Endothelial cell (in vitro differentiated cells): ENCODE data around the gene RALGAPB. TPM values are rescaled to one million over a fixed set of nuclear protein-coding genes. Genes with fewer than 3 reads are reported as not detected.

Source experiments
- DNase-seq: peaks from one replicate; pipeline ENCODE4 v3.0.0; 2021; ENCODE audit warnings: low spot score
- H3K27ac Mint-ChIP-seq: one replicate; pipeline ENCODE4 v1.8.0; 2021; ENCODE audit warnings: mixed read lengths, inconsistent platforms; ENCODE audit not compliant: unreplicated experiment
- H3K27me3 Mint-ChIP-seq: one replicate; pipeline ENCODE4 v1.8.0; 2021; ENCODE audit warnings: mild to moderate bottlenecking, moderate library complexity, mixed read lengths, inconsistent platforms; ENCODE audit not compliant: unreplicated experiment
- H3K36me3 Mint-ChIP-seq: one replicate; pipeline ENCODE4 v1.8.0; 2021; ENCODE audit warnings: mild to moderate bottlenecking, low read depth, mixed read lengths, inconsistent platforms; ENCODE audit not compliant: unreplicated experiment
- H3K4me1 Mint-ChIP-seq: one replicate; pipeline ENCODE4 v1.8.0; 2021; ENCODE audit warnings: mild to moderate bottlenecking, mixed read lengths, inconsistent platforms; ENCODE audit not compliant: unreplicated experiment
- H3K4me3 Mint-ChIP-seq: one replicate; pipeline ENCODE4 v1.8.0; 2021; ENCODE audit warnings: mild to moderate bottlenecking, mixed read lengths, inconsistent platforms; ENCODE audit not compliant: unreplicated experiment
- H3K9me3 Mint-ChIP-seq: one replicate; pipeline ENCODE4 v1.8.0; 2021; ENCODE audit warnings: mixed read lengths, inconsistent platforms; ENCODE audit not compliant: unreplicated experiment
- total RNA-seq: library from RNA; stranded (reverse); fragmentation: NEBNext Ultra II Directional; extraction: Animal tissue kit (Norgen Biotek cat#: 25700); gene quantifications from one replicate; pipeline ENCODE4 v1.2.1, GENCODE V29; 2021; ENCODE audit not compliant: unreplicated experiment
- TF ChIP-seq, protein P1 (sequence below): fragments of 200-600 bp; sonication (generic); IDR thresholded peaks from one replicate; pipeline ENCODE4 v1.5.0; 2021; ENCODE audit warnings: antibody characterized with exemption; ENCODE audit not compliant: unreplicated experiment

Gene RALGAPB
- total RNA-seq, 1 donor from 2014 or later, result 46.0 TPM

DNA sequence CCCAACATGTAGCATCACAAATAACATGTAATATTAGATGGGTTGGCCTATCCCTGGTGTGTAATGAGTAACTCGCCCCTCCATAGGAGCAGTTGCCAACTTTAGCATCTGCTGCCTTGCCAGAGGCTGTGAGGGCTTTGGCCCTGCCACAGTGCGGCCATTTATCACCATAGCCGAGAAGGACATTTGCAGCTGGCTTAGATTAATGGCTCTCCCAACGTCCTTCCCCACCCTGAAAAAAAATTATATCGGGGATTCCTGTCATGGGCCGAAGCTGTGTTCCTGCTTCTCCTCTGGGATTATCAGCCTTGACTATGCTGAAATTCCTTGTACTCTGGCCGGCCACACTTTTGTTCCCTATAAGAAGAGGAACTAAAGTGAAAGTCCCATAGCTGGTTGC lies 100.8 kb downstream of the RALGAPB start:
- H3K4me1 Mint-ChIP-seq, result no peaks in the 10 kb centered on the region
- no peak overlapping the region for H3K4me3 Mint-ChIP-seq
- no peak for DNase-seq
- H3K36me3 Mint-ChIP-seq, result peaks cover 4% of the 10 kb centered on the region
- TF ChIP-seq, protein P1, sequence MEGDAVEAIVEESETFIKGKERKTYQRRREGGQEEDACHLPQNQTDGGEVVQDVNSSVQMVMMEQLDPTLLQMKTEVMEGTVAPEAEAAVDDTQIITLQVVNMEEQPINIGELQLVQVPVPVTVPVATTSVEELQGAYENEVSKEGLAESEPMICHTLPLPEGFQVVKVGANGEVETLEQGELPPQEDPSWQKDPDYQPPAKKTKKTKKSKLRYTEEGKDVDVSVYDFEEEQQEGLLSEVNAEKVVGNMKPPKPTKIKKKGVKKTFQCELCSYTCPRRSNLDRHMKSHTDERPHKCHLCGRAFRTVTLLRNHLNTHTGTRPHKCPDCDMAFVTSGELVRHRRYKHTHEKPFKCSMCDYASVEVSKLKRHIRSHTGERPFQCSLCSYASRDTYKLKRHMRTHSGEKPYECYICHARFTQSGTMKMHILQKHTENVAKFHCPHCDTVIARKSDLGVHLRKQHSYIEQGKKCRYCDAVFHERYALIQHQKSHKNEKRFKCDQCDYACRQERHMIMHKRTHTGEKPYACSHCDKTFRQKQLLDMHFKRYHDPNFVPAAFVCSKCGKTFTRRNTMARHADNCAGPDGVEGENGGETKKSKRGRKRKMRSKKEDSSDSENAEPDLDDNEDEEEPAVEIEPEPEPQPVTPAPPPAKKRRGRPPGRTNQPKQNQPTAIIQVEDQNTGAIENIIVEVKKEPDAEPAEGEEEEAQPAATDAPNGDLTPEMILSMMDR, result no peak
- no peak overlapping the region for H3K27ac Mint-ChIP-seq
- H3K9me3 Mint-ChIP-seq, result no peaks in the 10 kb centered on the region
- no peaks in the 10 kb centered on the region for H3K27me3 Mint-ChIP-seq

- Mint-ChIP-seq H3K4me1 (peaks cover 10% of the 10 kb centered on the region), H3K27ac (no peak overlapping the region), H3K4me3 (no peak overlapping the region), H3K27me3 (peaks cover 1% of the 10 kb centered on the region), H3K36me3 (no peaks in the 10 kb centered on the region), H3K9me3 (no peaks in the 10 kb centered on the region)
- no peak for DNase-seq
- TF ChIP-seq, protein P1, result no peak
Observed at GRCh38 chr20:38579219-38579910, 106.7 kb downstream of the RALGAPB start.

- peaks cover 10% of the 10 kb centered on the region for H3K4me1 Mint-ChIP-seq
- H3K27me3 Mint-ChIP-seq, result peaks cover 1% of the 10 kb centered on the region
- H3K4me3 Mint-ChIP-seq, result no peak overlapping the region
- no peak for DNase-seq
- TF ChIP-seq, protein P1, result no peak
- no peaks in the 10 kb centered on the region for H3K36me3 Mint-ChIP-seq
- H3K9me3 Mint-ChIP-seq, result no peaks in the 10 kb centered on the region
- no peak overlapping the region for H3K27ac Mint-ChIP-seq
Observed at GRCh38 chr20:38579921-38580320, 107.3 kb downstream of the RALGAPB start.

GRCh38 chr20:38581013-38581412 lies 108.4 kb downstream of the RALGAPB start, which contains the start of gene ADIG:
Gene ADIG (plus strand): TSS chr20:38581197. CDS start chr20:38581251, 54 bp downstream.
- Mint-ChIP-seq H3K36me3 (no peaks in the 10 kb centered on the region), H3K27ac (no peak within 1 kb of the TSS), H3K4me1 (peaks cover 10% of the 10 kb centered on the region), H3K4me3 (no peak within 1 kb of the TSS), H3K27me3 (peaks cover 1% of the 10 kb centered on the region), H3K9me3 (no peaks in the 10 kb centered on the region)
- DNase-seq, result no peak
- TF ChIP-seq, protein P1, result no peak

- peaks cover 1% of the 10 kb centered on the region for H3K27me3 Mint-ChIP-seq
- no peak overlapping the region for H3K27ac Mint-ChIP-seq
- H3K4me3 Mint-ChIP-seq, result no peak overlapping the region
- no peak for DNase-seq
- no peaks in the 10 kb centered on the region for H3K36me3 Mint-ChIP-seq
- H3K4me1 Mint-ChIP-seq, result peaks cover 10% of the 10 kb centered on the region
- H3K9me3 Mint-ChIP-seq, result no peaks in the 10 kb centered on the region
- TF ChIP-seq, protein P1, result no peak
Observed at GRCh38 chr20:38581830-38582358, 109.3 kb downstream of the RALGAPB start.
